Measurements from ENCODE around the gene NME9.

DNA sequence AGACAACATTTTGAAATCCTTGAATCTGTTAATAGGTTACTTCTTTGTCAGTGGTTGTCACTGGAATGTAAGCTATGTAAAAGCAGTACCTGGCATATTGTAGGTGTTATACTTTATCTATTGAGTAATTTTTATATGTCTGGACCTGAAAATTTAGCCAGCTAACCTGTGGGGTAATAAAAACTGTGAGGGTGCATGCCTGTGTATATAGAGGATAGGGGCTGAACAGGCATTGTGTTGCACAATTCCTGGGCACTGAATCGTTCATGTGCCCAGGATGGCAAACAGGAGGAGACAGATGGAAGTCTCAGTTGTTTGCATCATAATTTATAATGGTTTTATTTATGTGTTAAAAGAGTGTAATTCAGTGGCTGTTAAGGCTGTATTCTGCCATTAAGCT is 75.4 kb downstream of the NME9 start:
- TF ChIP-seq TAF1 (IDR thresholded peaks at IDR 0.05; ENCODE audit: low read depth) (no peak), CREB1 (IDR thresholded peaks at IDR 0.05; ENCODE audit: low read depth) (no peak), FOXM1 (IDR thresholded peaks at IDR 0.05; ENCODE audit: borderline replicate concordance, low read depth) (no peak), RAD21 (IDR thresholded peaks at IDR 0.05; ENCODE audit: low read depth) (no peak), MAX (IDR thresholded peaks at IDR 0.05) (no peak), CEBPB (IDR thresholded peaks at IDR 0.05) (no peak; the same call in 1 of the 2 replicates)
- TF ChIP-seq, protein P1, sequence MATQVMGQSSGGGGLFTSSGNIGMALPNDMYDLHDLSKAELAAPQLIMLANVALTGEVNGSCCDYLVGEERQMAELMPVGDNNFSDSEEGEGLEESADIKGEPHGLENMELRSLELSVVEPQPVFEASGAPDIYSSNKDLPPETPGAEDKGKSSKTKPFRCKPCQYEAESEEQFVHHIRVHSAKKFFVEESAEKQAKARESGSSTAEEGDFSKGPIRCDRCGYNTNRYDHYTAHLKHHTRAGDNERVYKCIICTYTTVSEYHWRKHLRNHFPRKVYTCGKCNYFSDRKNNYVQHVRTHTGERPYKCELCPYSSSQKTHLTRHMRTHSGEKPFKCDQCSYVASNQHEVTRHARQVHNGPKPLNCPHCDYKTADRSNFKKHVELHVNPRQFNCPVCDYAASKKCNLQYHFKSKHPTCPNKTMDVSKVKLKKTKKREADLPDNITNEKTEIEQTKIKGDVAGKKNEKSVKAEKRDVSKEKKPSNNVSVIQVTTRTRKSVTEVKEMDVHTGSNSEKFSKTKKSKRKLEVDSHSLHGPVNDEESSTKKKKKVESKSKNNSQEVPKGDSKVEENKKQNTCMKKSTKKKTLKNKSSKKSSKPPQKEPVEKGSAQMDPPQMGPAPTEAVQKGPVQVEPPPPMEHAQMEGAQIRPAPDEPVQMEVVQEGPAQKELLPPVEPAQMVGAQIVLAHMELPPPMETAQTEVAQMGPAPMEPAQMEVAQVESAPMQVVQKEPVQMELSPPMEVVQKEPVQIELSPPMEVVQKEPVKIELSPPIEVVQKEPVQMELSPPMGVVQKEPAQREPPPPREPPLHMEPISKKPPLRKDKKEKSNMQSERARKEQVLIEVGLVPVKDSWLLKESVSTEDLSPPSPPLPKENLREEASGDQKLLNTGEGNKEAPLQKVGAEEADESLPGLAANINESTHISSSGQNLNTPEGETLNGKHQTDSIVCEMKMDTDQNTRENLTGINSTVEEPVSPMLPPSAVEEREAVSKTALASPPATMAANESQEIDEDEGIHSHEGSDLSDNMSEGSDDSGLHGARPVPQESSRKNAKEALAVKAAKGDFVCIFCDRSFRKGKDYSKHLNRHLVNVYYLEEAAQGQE (IDR thresholded peaks at IDR 0.05; ENCODE audit: low read depth), result no peak
